ENCODE results near the gene DNAJB4. TPM values are rescaled to one million over a fixed set of nuclear protein-coding genes. Genes with fewer than 3 reads are reported as not detected.
A peak's percentile ranks its signal among the peaks of the same experiment; 100 is the strongest.

The DNAJB4 gene
- total and polyA plus RNA-seq, 2 of the 13 experiments (the other 11 are each of a cell fraction or from before 2014, with no cell fraction given): 4.4 to 18.6 TPM

- Histone ChIP-seq H3K4me3 (replicated peaks in 1 of 3; ENCODE audit: insufficient read depth in 1 of 3, low read depth in 2 of 3, low read length in 3 of 3) (no peak overlapping the region), H3K27me3 (ENCODE audit: control insufficient read depth in 1 of 2, insufficient read depth in 2 of 2, low read length in 2 of 2) (no peaks in the 10 kb centered on the region; a peak in 1 of 5 replicates), H2AFZ (ENCODE audit: low read length) (no peak overlapping the region), H3K27ac (ENCODE audit: extremely low read length, insufficient read depth, low read length) (no peak overlapping the region), H3K4me1 (ENCODE audit: insufficient read depth, low read length) (0 out of 2 replicates have a peak, but pooled peaks cover 3% of the 10 kb centered on the region), H3K9me3 (ENCODE audit: low read length) (no peaks in the 10 kb centered on the region), H3K36me3 (replicated peaks in 1 of 2; ENCODE audit: control insufficient read depth in 1 of 2, insufficient read depth in 2 of 2, low read length in 2 of 2) (no peaks in the 10 kb centered on the region), H4K20me1 (ENCODE audit: insufficient read depth, low read length) (no peaks in the 10 kb centered on the region), H3K79me2 (ENCODE audit: insufficient read depth, low read length) (no peaks in the 10 kb centered on the region), H3K9ac (ENCODE audit: insufficient read depth, low read depth, low read length) (no peak overlapping the region), H3K4me2 (ENCODE audit: low read depth, low read length) (no peak overlapping the region; the same call in 1 of the 2 replicates)
- ATAC-seq: peak; percentile 52; the same call in 2 of the 3 replicates
- 22% methylated on average over 4 of the region's 4 CpGs for WGBS (ENCODE audit: low lambda C conversion rate)
- in situ Hi-C loops (cut with HindIII; ENCODE audit: extremely low pct_ligation_motif_present, low pct_unique_long_range_greater_than_20kb) (no loop called here), intact Hi-C loops (cut with micrococcal nuclease; ENCODE audit: unreplicated experiment) (no loop called here)
- ChIA-PET CTCF (ENCODE audit: low intra/inter-chr PET ratio, low total read pairs) (no interaction called here), POLR2A (interaction anchor here (1.6 kb wide), 1 partner anchor 29 kb away, joined by 4 read pairs; the partner anchor contains the start of gene DNAJB4)
- DNase-seq (ENCODE audit: low spot score): no peak
- TF ChIP-seq CEBPG (CRISPR knock-in tag; IDR thresholded peaks at IDR 0.05) (0 out of 2 replicates have a peak, but pooled peaks have one; percentile 39), ZNF512 (CRISPR knock-in tag; IDR thresholded peaks at IDR 0.05) (no peak), PAXIP1 (CRISPR knock-in tag; conservative IDR thresholded peaks at IDR 0.05) (no peak), CEBPB (IDR thresholded peaks at IDR 0.05; ENCODE audit: borderline replicate concordance, low read depth, low read length) (peak; percentile 58; the same call in 1 of the 2 replicates), TEF (CRISPR knock-in tag; IDR thresholded peaks at IDR 0.05) (peak; percentile 65)
- no peak for FAIRE-seq
- BruUV-seq (replicated peaks): no TSS peak
Observed at GRCh38 chr1:78032996-78033796, 28.5 kb downstream of the DNAJB4 start.
